Neuronal stem cell (in vitro differentiated cells): ENCODE measurements around the gene SH3BP4.

Source experiments
- DNase-seq: peaks from one replicate; pipeline ENCODE4 v3.0.0-alpha.2; 2013; ENCODE audit warnings: low spot score
- H2AFZ ChIP-seq: one replicate; pipeline ENCODE4 v1.6.1; 2013; ENCODE audit warnings: mild to moderate bottlenecking, low read length, inconsistent platforms
- H2AK5ac ChIP-seq: 2 replicates; pipeline ENCODE4 v1.6.1; 2013; ENCODE audit warnings: low read depth, mild to moderate bottlenecking, inconsistent platforms, low read length, moderate library complexity, mixed read lengths
- H2BK120ac ChIP-seq: 2 replicates; pipeline ENCODE4 v1.6.1; 2013; ENCODE audit warnings: low read depth, mild to moderate bottlenecking, inconsistent platforms, low read length, moderate library complexity, mixed read lengths
- H2BK12ac ChIP-seq: one replicate; pipeline ENCODE4 v1.6.1; 2013; ENCODE audit warnings: low read length, inconsistent platforms
- H2BK15ac ChIP-seq: 2 replicates; pipeline ENCODE4 v1.6.1; 2013; ENCODE audit warnings: mild to moderate bottlenecking, low read length, inconsistent platforms, mixed read lengths
- H2BK5ac ChIP-seq: one replicate; pipeline ENCODE4 v1.6.1; 2013; ENCODE audit warnings: inconsistent platforms, mild to moderate bottlenecking, low read length, moderate library complexity
- H3K14ac ChIP-seq: one replicate; pipeline ENCODE4 v1.6.1; 2013; ENCODE audit warnings: low read length, inconsistent platforms
- H3K18ac ChIP-seq: 2 replicates; pipeline ENCODE4 v1.6.1; 2013; ENCODE audit warnings: low read length, inconsistent platforms
- H3K23ac ChIP-seq: 2 replicates; pipeline ENCODE4 v1.6.1; 2013; ENCODE audit warnings: low read depth, mild to moderate bottlenecking, mixed read lengths, low read length, inconsistent platforms; ENCODE audit not compliant: poor library complexity
- H3K27ac ChIP-seq: replicated peaks from 3 replicates; pipeline ENCODE4 v1.5.1; 2013; ENCODE audit warnings: low read length, inconsistent platforms
- H3K27me3 ChIP-seq, 3 experiments: 2 replicates each; pipeline ENCODE4 v1.6.1; 2013; ENCODE audit warnings: low read length in 3 of 3, mild to moderate bottlenecking in 2 of 3, inconsistent platforms in 1 of 3, low read depth in 1 of 3, mixed read lengths in 1 of 3, moderate library complexity in 1 of 3; ENCODE audit not compliant: control insufficient read depth in 3 of 3, insufficient read depth in 3 of 3
- H3K36me3 ChIP-seq, 2 donors: replicated peaks in 1 of 2; 2 replicates each; pipeline ENCODE4 v1.6.1; 2013; ENCODE audit warnings: low read length in 2 of 2; ENCODE audit not compliant: control insufficient read depth in 2 of 2, insufficient read depth in 2 of 2
- H3K4ac ChIP-seq: 2 replicates; pipeline ENCODE4 v1.6.1; 2013; ENCODE audit warnings: inconsistent platforms, mild to moderate bottlenecking, low read length, moderate library complexity
- H3K4me1 ChIP-seq, 2 donors: 1 replicate in 1 of 2; 2 replicates in 1 of 2; pipeline ENCODE4 v1.6.1; 2013; ENCODE audit warnings: low read length in 2 of 2, low read depth in 1 of 2; ENCODE audit not compliant: control insufficient read depth in 2 of 2, insufficient read depth in 1 of 2
- H3K4me2 ChIP-seq: one replicate; pipeline ENCODE4 v1.6.1; 2013; ENCODE audit warnings: mild to moderate bottlenecking, low read length, inconsistent platforms; ENCODE audit not compliant: insufficient read depth, poor library complexity, severe bottlenecking
- H3K4me3 ChIP-seq, 2 donors: 2 replicates each; pipeline ENCODE4 v1.5.1; 2013; ENCODE audit warnings: low read length in 2 of 2, mild to moderate bottlenecking in 2 of 2, inconsistent platforms in 1 of 2, moderate library complexity in 1 of 2
- H3K79me1 ChIP-seq: one replicate; pipeline ENCODE4 v1.6.1; 2013; ENCODE audit warnings: low read depth, mild to moderate bottlenecking, inconsistent platforms, low read length, moderate library complexity
- H3K9ac ChIP-seq: one replicate; pipeline ENCODE4 v1.6.1; 2013; ENCODE audit warnings: mild to moderate bottlenecking, low read depth, low read length, inconsistent platforms; ENCODE audit not compliant: poor library complexity
- H3K9me3 ChIP-seq, 2 donors: replicated peaks in 1 of 2; 2 replicates each; pipeline versions ENCODE3 to v1.6.1; 2013; ENCODE audit warnings: low read length in 2 of 2, mild to moderate bottlenecking in 2 of 2, inconsistent platforms in 1 of 2, low read depth in 1 of 2, mixed read lengths in 1 of 2, moderate library complexity in 1 of 2; ENCODE audit not compliant: control insufficient read depth in 2 of 2, insufficient read depth in 1 of 2
- H4K8ac ChIP-seq: one replicate; pipeline ENCODE4 v1.6.1; 2013; ENCODE audit warnings: low read depth, mild to moderate bottlenecking, inconsistent platforms, low read length, moderate library complexity
- H4K91ac ChIP-seq: one replicate; pipeline ENCODE4 v1.6.1; 2013; ENCODE audit warnings: low read length, low read depth, mild to moderate bottlenecking, inconsistent platforms; ENCODE audit not compliant: poor library complexity
- WGBS, 2 donors: extraction: QIAGEN DNeasy Blood & Tissue Kit; methylation state at CpG; one replicate each; pipeline ENCODE4 v1.1.7; 2013; ENCODE audit warnings: missing lambda C conversion rate in 2 of 2, mixed read lengths in 1 of 2; ENCODE audit not compliant: insufficient read length in 2 of 2, insufficient replicate concordance in 1 of 2; ENCODE audit errors: extremely low coverage in 2 of 2; 5-methylcytosine and 5-hydroxymethylcytosine counted together

SH3BP4 gene

DNA sequence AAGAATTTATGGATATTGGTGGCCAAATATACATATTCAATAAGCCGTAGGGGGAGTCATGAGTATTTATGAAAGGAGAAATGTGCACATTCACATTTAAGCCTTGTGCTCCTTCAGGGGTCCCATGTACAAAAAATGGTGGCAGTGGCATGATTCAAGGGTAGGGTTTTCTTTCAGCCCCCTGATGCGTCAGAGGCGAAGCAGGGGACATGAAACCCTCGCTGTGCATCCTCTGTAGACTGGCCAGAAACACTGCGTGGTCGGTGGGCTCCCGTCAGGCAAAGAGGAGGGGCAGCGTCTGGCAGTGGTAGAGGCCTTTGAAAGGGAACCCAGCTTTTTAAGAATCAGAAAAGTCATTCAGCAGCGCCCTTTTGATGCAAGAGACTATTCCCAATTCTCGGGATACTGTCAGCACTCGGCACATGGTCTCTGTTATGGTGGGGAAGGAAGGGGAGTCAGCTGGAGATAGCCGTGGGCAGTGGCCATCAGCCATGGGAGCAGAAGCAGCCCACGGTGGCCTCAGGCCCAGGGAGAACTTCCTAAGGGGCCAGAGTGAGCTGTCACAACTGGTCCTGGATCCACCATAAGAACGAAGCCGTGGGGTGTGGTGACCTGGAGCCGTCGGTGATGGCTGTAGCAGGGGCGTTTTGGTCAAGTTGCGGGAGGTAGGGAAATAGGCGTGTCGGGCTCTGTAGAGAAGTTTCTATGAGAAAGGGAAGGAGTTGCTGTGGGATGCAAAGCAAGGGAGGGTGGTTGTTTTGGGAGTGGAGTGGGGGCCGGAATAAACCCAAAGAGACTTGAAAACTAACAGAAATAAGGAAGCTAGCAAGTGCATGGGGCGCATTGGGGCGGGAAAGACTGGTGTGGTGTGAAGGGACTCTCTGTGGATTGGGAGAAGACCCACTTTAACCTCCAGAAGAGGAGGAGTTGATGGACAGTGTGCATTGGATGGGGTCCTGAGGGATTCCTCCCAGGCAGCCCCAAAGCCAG, 95.6 kb downstream of the SH3BP4 start:
- no peak overlapping the region for H3K4ac ChIP-seq
- peaks cover 0 to 4% of the 10 kb centered on the region in 2 donors for H3K4me1 ChIP-seq
- H3K23ac ChIP-seq: no peak overlapping the region
- no peak overlapping the region for H3K18ac ChIP-seq
- no peak overlapping the region for H2AK5ac ChIP-seq
- no peak overlapping the region for H3K4me3 ChIP-seq
- WGBS, 2 donors: no CpG with 5 or more reads among the region's 24 CpGs
- no peak overlapping the region for H2BK15ac ChIP-seq
- H3K9me3 ChIP-seq: no peaks in the 10 kb centered on the region
- no peak overlapping the region for H4K8ac ChIP-seq
- H2AFZ ChIP-seq: no peak overlapping the region
- H4K91ac ChIP-seq: no peak overlapping the region
- H2BK12ac ChIP-seq: no peak overlapping the region
- no peak for DNase-seq
- H3K27me3 ChIP-seq: no peaks in the 10 kb centered on the region
- peaks cover 16% of the 10 kb centered on the region for H3K79me1 ChIP-seq
- no peak overlapping the region for H3K14ac ChIP-seq
- H2BK5ac ChIP-seq: no peak overlapping the region
- no peak overlapping the region for H3K27ac ChIP-seq
- no peak overlapping the region for H3K9ac ChIP-seq
- H3K4me2 ChIP-seq: no peak overlapping the region
- peaks cover 25 to 92% of the 10 kb centered on the region in 2 donors for H3K36me3 ChIP-seq
- no peak overlapping the region for H2BK120ac ChIP-seq

DNA sequence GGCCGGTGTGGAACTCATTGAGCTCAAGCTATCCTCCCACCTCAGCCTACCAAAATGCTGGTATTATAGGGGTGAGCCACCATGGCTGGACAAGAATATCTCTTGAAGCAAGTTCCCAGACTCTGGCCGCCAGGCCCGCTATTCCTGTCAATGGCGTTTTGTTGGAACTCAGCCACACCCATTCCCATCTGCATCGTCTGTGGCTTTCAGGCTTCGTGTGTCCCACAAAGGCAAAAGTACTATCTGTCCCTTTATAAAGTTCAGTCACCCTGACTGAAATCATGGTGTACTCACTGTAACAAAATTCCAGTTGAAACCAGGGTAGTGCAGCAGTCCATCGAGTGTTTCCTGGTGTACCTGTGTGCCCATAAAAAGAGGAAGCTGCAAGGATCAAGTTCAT, 96.7 kb downstream of the SH3BP4 start:
- Histone ChIP-seq H3K36me3 (peaks cover 27 to 95% of the 10 kb centered on the region in 2 donors), H3K27me3 (no peaks in the 10 kb centered on the region), H2BK12ac (no peak overlapping the region), H2AK5ac (no peak overlapping the region), H3K79me1 (peaks cover 13% of the 10 kb centered on the region), H3K4me3 (no peak overlapping the region), H4K91ac (no peak overlapping the region), H2AFZ (no peak overlapping the region), H2BK15ac (no peak overlapping the region), H2BK5ac (no peak overlapping the region), H3K9me3 (peaks cover 0 to 3% of the 10 kb centered on the region in 2 donors), H3K27ac (no peak overlapping the region), H3K14ac (no peak overlapping the region), H3K9ac (no peak overlapping the region), H3K4me1 (peaks cover 0 to 10% of the 10 kb centered on the region in 2 donors), H3K23ac (no peak overlapping the region), H3K4ac (no peak overlapping the region), H3K18ac (no peak overlapping the region), H3K4me2 (no peak overlapping the region), H2BK120ac (no peak overlapping the region), H4K8ac (no peak overlapping the region)
- no peak for DNase-seq
- no CpG with 5 or more reads among the region's 7 CpGs for WGBS, 2 donors

- peak overlapping the region; percentile 40 for H3K14ac ChIP-seq
- no peak overlapping the region for H3K4me3 ChIP-seq
- H3K27ac ChIP-seq: no peak overlapping the region
- H3K9me3 ChIP-seq: peaks cover 0 to 3% of the 10 kb centered on the region in 2 donors
- no peak overlapping the region for H2BK15ac ChIP-seq
- no peak overlapping the region for H3K18ac ChIP-seq
- H4K8ac ChIP-seq: no peak overlapping the region
- WGBS, 2 donors: no CpG with 5 or more reads among the region's 6 CpGs
- H2BK5ac ChIP-seq: no peak overlapping the region
- no peak overlapping the region for H3K4me2 ChIP-seq
- no peaks in the 10 kb centered on the region for H3K27me3 ChIP-seq
- no peak overlapping the region for H4K91ac ChIP-seq
- no peak for DNase-seq
- H2AFZ ChIP-seq: no peak overlapping the region
- H3K4me1 ChIP-seq: peaks cover 0 to 12% of the 10 kb centered on the region in 2 donors
- H3K79me1 ChIP-seq: peaks cover 13% of the 10 kb centered on the region
- no peak overlapping the region for H2BK12ac ChIP-seq
- no peak overlapping the region for H2BK120ac ChIP-seq
- H3K4ac ChIP-seq: no peak overlapping the region
- no peak overlapping the region for H3K23ac ChIP-seq
- no peak overlapping the region for H3K9ac ChIP-seq
- peaks cover 28 to 95% of the 10 kb centered on the region in 2 donors for H3K36me3 ChIP-seq
- H2AK5ac ChIP-seq: no peak overlapping the region
Observed at GRCh38 chr2:235049069-235049468, 97.3 kb downstream of the SH3BP4 start.

DNA sequence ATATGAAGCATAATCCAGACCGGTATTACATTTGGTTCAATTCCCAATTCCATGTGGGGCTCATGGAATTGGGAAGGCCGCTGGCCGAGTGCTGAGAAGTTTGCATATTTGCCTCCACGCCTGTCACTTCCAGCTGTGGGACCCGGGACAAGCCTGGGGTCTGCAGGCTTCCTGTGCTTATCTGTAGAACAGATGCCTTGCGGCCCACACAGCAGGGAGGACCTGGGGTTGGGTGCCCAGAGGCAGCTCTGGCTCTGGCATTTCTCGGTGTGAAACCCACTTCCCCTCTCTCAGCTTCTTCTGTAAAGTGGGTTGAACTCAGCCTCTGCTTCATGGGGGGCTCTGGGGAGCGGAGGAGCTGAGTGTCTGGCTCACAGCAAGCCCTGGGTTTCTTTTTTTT, 97.9 kb downstream of the SH3BP4 start:
- Histone ChIP-seq H3K9ac (no peak overlapping the region), H3K23ac (peak overlapping the region; percentile 20), H3K27ac (no peak overlapping the region), H3K4ac (no peak overlapping the region), H3K79me1 (peaks cover 13% of the 10 kb centered on the region), H3K27me3 (no peaks in the 10 kb centered on the region), H3K9me3 (peaks cover 0 to 3% of the 10 kb centered on the region in 2 donors), H2BK5ac (no peak overlapping the region), H2AFZ (no peak overlapping the region), H3K14ac (no peak overlapping the region), H3K4me2 (no peak overlapping the region), H2BK12ac (no peak overlapping the region), H4K8ac (no peak overlapping the region), H3K4me1 (peaks cover 0 to 18% of the 10 kb centered on the region in 2 donors), H3K36me3 (peaks cover 24 to 95% of the 10 kb centered on the region in 2 donors), H2BK120ac (no peak overlapping the region), H3K4me3 (no peak overlapping the region), H2BK15ac (no peak overlapping the region), H4K91ac (no peak overlapping the region), H3K18ac (no peak overlapping the region), H2AK5ac (no peak overlapping the region)
- WGBS, 2 donors: no CpG with 5 or more reads among the region's 8 CpGs
- no peak for DNase-seq
